NCI-H146 treated with DMSO at 0.1 percent for 48 hours (cell line): ENCODE results near the gene TMSB10.

ENCODE experiments used
- DNase-seq: peaks from one replicate; lab custom pipeline; 2025; ENCODE audit not compliant: unreplicated experiment; lab: John Stamatoyannopoulos, UW

TMSB10 gene

GRCh38 chr2:84879584-84880394, 25.7 kb upstream of the TMSB10 start:
- DNase-seq = no peak

- DNase-seq = no peak
Measured at GRCh38 chr2:84880395-84880644, 25.1 kb upstream of the TMSB10 start.

GRCh38 chr2:84880645-84881521, 24.6 kb upstream of the TMSB10 start, which contains the start of gene TRABD2A:
Gene TRABD2A, minus strand, starts transcription at chr2:84881084. Its CDS starts 45 bp downstream, at chr2:84881039.
- DNase-seq = no peak

- DNase-seq = peak; percentile 39
Measured at GRCh38 chr2:84881581-84882413, 23.7 kb upstream of the TMSB10 start.

- no peak for DNase-seq
Measured at GRCh38 chr2:84882414-84882738, 23.1 kb upstream of the TMSB10 start.

GRCh38 chr2:84882775-84883550, 22.5 kb upstream of the TMSB10 start:
- no peak for DNase-seq

GRCh38 chr2:84884449-84884848, 21.0 kb upstream of the TMSB10 start:
- DNase-seq = no peak

- no peak for DNase-seq
Measured at GRCh38 chr2:84885111-84885510, 20.3 kb upstream of the TMSB10 start.

GRCh38 chr2:84886791-84887190, 18.7 kb upstream of the TMSB10 start:
- DNase-seq = no peak

- DNase-seq = no peak
Measured at GRCh38 chr2:84888401-84889276, 16.8 kb upstream of the TMSB10 start.

- DNase-seq = no peak
Measured at GRCh38 chr2:84889332-84889731, 16.1 kb upstream of the TMSB10 start.

GRCh38 chr2:84891355-84892010, 14.0 kb upstream of the TMSB10 start:
- no peak for DNase-seq

GRCh38 chr2:84894131-84894586, 11.3 kb upstream of the TMSB10 start:
- DNase-seq = peak; percentile 81

GRCh38 chr2:84894758-84895520, 10.5 kb upstream of the TMSB10 start:
- DNase-seq = no peak

- DNase-seq = no peak
Measured at GRCh38 chr2:84896567-84896966, 8.9 kb upstream of the TMSB10 start.

- no peak for DNase-seq
Measured at GRCh38 chr2:84897773-84898172, 7.7 kb upstream of the TMSB10 start.

GRCh38 chr2:84899304-84900204, 5.9 kb upstream of the TMSB10 start:
- no peak for DNase-seq
